ENCODE results near the gene PRELP. TPM values are rescaled to one million over a fixed set of nuclear protein-coding genes. Genes with fewer than 3 reads are reported as not detected.

PRELP gene
- total RNA-seq, 1 donor from 2014 or later = 0.07 TPM

GRCh38 chr1:203473281-203473680 is 2.3 kb upstream of the PRELP start:
- peaks cover 36% of the 10 kb centered on the region for H3K27me3 Mint-ChIP-seq (ENCODE audit: low read depth, unreplicated experiment)

GRCh38 chr1:203473781-203474305 is 1.8 kb upstream of the PRELP start:
- Mint-ChIP-seq H3K9me3 (ENCODE audit: unreplicated experiment) (no peaks in the 10 kb centered on the region), H3K27me3 (ENCODE audit: low read depth, unreplicated experiment) (peaks cover 33% of the 10 kb centered on the region), H3K4me1 (ENCODE audit: low read depth, unreplicated experiment) (peaks cover 6% of the 10 kb centered on the region), H3K4me3 (ENCODE audit: unreplicated experiment) (no peak overlapping the region), H3K36me3 (ENCODE audit: low read depth, unreplicated experiment) (no peaks in the 10 kb centered on the region), H3K27ac (ENCODE audit: unreplicated experiment) (no peak overlapping the region)
- Histone ChIP-seq H3K4me3 (ENCODE audit: insufficient read depth, low read depth, low read length) (no peak overlapping the region), H3K9ac (ENCODE audit: low read length) (no peak overlapping the region), H3K27ac (ENCODE audit: low read depth, low read length) (no peak overlapping the region), H2AFZ (ENCODE audit: low read depth, low read length) (no peak overlapping the region), H4K20me1 (ENCODE audit: insufficient read depth, low read length) (no peaks in the 10 kb centered on the region), H3K27me3 (ENCODE audit: insufficient read depth, low read length) (peaks cover 47% of the 10 kb centered on the region), H3K79me2 (ENCODE audit: insufficient read depth, low read length) (no peaks in the 10 kb centered on the region), H3K4me2 (ENCODE audit: low read length) (no peak overlapping the region), H3K36me3 (ENCODE audit: insufficient read depth, low read length) (no peaks in the 10 kb centered on the region), H3K9me3 (ENCODE audit: insufficient read depth, low read depth, low read length) (no peaks in the 10 kb centered on the region), H3K4me1 (ENCODE audit: insufficient read depth, low read length) (no peaks in the 10 kb centered on the region)
- no peak for FAIRE-seq
- DNase-seq (ENCODE audit: low read depth) = no peak
- TF ChIP-seq CTCF (IDR thresholded peaks at IDR 0.05; ENCODE audit: insufficient read depth, low read depth, low read length) (no peak), EZH2 (IDR thresholded peaks at IDR 0.05; ENCODE audit: insufficient read depth, low read length) (no peak)

More at GRCh38 chr1:203473281-203473680, 2.3 kb upstream of the PRELP start:
- no peaks in the 10 kb centered on the region for H3K9me3 Mint-ChIP-seq (ENCODE audit: unreplicated experiment)
- H3K27ac ChIP-seq (ENCODE audit: low read depth, low read length) = no peak overlapping the region
- no peaks in the 10 kb centered on the region for H3K9me3 ChIP-seq (ENCODE audit: insufficient read depth, low read depth, low read length)
- DNase-seq (ENCODE audit: low read depth) (no peak), FAIRE-seq (no peak)
- no peak for TF ChIP-seq EZH2 (IDR thresholded peaks at IDR 0.05; ENCODE audit: insufficient read depth, low read length)
- no peak for TF ChIP-seq CTCF (IDR thresholded peaks at IDR 0.05; ENCODE audit: insufficient read depth, low read depth, low read length)
- H3K9ac ChIP-seq (ENCODE audit: low read length) = no peak overlapping the region
- H3K27ac Mint-ChIP-seq (ENCODE audit: unreplicated experiment) = no peak overlapping the region
- H3K27me3 ChIP-seq (ENCODE audit: insufficient read depth, low read length) = peaks cover 47% of the 10 kb centered on the region
- H3K4me1 Mint-ChIP-seq (ENCODE audit: low read depth, unreplicated experiment) = peaks cover 6% of the 10 kb centered on the region
- no peak overlapping the region for H3K4me3 ChIP-seq (ENCODE audit: insufficient read depth, low read depth, low read length)
- H4K20me1 ChIP-seq (ENCODE audit: insufficient read depth, low read length) = no peaks in the 10 kb centered on the region
- H3K4me1 ChIP-seq (ENCODE audit: insufficient read depth, low read length) = no peaks in the 10 kb centered on the region
- H3K4me3 Mint-ChIP-seq (ENCODE audit: unreplicated experiment) = no peak overlapping the region
- no peaks in the 10 kb centered on the region for H3K79me2 ChIP-seq (ENCODE audit: insufficient read depth, low read length)
- no peak overlapping the region for H2AFZ ChIP-seq (ENCODE audit: low read depth, low read length)
- no peaks in the 10 kb centered on the region for H3K36me3 Mint-ChIP-seq (ENCODE audit: low read depth, unreplicated experiment)
- no peaks in the 10 kb centered on the region for H3K36me3 ChIP-seq (ENCODE audit: insufficient read depth, low read length)
- no peak overlapping the region for H3K4me2 ChIP-seq (ENCODE audit: low read length)

GRCh38 chr1:203476216-203476814 is 709 bp downstream of the PRELP start:
- no peak overlapping the region for H3K27ac Mint-ChIP-seq (ENCODE audit: unreplicated experiment)
- no peaks in the 10 kb centered on the region for H3K9me3 ChIP-seq (ENCODE audit: insufficient read depth, low read depth, low read length)
- no peak overlapping the region for H2AFZ ChIP-seq (ENCODE audit: low read depth, low read length)
- TF ChIP-seq CTCF (IDR thresholded peaks at IDR 0.05; ENCODE audit: insufficient read depth, low read depth, low read length) = no peak
- no peak for TF ChIP-seq EZH2 (IDR thresholded peaks at IDR 0.05; ENCODE audit: insufficient read depth, low read length)
- peaks cover 19% of the 10 kb centered on the region for H3K4me1 Mint-ChIP-seq (ENCODE audit: low read depth, unreplicated experiment)
- H3K4me1 ChIP-seq (ENCODE audit: insufficient read depth, low read length) = peaks cover 12% of the 10 kb centered on the region
- no peaks in the 10 kb centered on the region for H3K79me2 ChIP-seq (ENCODE audit: insufficient read depth, low read length)
- H3K27me3 Mint-ChIP-seq (ENCODE audit: low read depth, unreplicated experiment) = peaks cover 21% of the 10 kb centered on the region
- H3K9ac ChIP-seq (ENCODE audit: low read length) = no peak overlapping the region
- H3K4me2 ChIP-seq (ENCODE audit: low read length) = no peak overlapping the region
- H4K20me1 ChIP-seq (ENCODE audit: insufficient read depth, low read length) = no peaks in the 10 kb centered on the region
- FAIRE-seq (no peak), DNase-seq (ENCODE audit: low read depth) (no peak)
- no peak overlapping the region for H3K27ac ChIP-seq (ENCODE audit: low read depth, low read length)
- no peak overlapping the region for H3K4me3 ChIP-seq (ENCODE audit: insufficient read depth, low read depth, low read length)
- peaks cover 45% of the 10 kb centered on the region for H3K27me3 ChIP-seq (ENCODE audit: insufficient read depth, low read length)
- no peak overlapping the region for H3K4me3 Mint-ChIP-seq (ENCODE audit: unreplicated experiment)
- no peaks in the 10 kb centered on the region for H3K36me3 ChIP-seq (ENCODE audit: insufficient read depth, low read length)
- no peaks in the 10 kb centered on the region for H3K36me3 Mint-ChIP-seq (ENCODE audit: low read depth, unreplicated experiment)
- H3K9me3 Mint-ChIP-seq (ENCODE audit: unreplicated experiment) = no peaks in the 10 kb centered on the region

Measured in astrocyte (in vitro differentiated cells and primary cell).